ENCODE results near the gene SLC25A44.

GRCh38 chr1:156180471-156180870 lies 13.4 kb upstream of the SLC25A44 start:
- TF ChIP-seq CREB5 (CRISPR knock-in tag; IDR thresholded peaks at IDR 0.05; ENCODE audit: low read depth) (no peak), ZNF8 (CRISPR knock-in tag; IDR thresholded peaks at IDR 0.05) (no peak), CSRNP3 (CRISPR knock-in tag; IDR thresholded peaks at IDR 0.05) (no peak), SNAI2 (CRISPR knock-in tag; IDR thresholded peaks at IDR 0.05) (no peak), GLIS3 (CRISPR knock-in tag; IDR thresholded peaks at IDR 0.05) (no peak), PATZ1 (CRISPR knock-in tag; IDR thresholded peaks at IDR 0.05; ENCODE audit: borderline replicate concordance) (no peak), RARB (CRISPR knock-in tag; IDR thresholded peaks at IDR 0.05) (no peak), ZC3H10 (CRISPR knock-in tag; IDR thresholded peaks at IDR 0.05) (no peak), ZNF70 (CRISPR knock-in tag; IDR thresholded peaks at IDR 0.05) (no peak)
